Stimulated activated CD4-positive, alpha-beta T cell treated with anti-CD3 and anti-CD28 coated beads, Interleukin-1b, Interleukin-23, amount 100 ng/mL, for 4 hours (primary cell): ENCODE results near the gene MSH4.
"Not testable (repeated sequence)": the region's sequence is repeated elsewhere in the genome, so short reads cannot be mapped to it uniquely, and the experiment has no call there.

ENCODE experiments used
- DNase-seq, 2 donors: peaks; one replicate each; pipeline ENCODE4 v3.0.0-alpha.2; 2020; ENCODE audit warnings: low read depth in 2 of 2

MSH4 gene

GRCh38 chr1:75795703-75796193 is 934 bp upstream of the MSH4 start:
- no peak for DNase-seq

- no peak for DNase-seq
Observed at GRCh38 chr1:75797273-75797588, 549 bp downstream of the MSH4 start.

- DNase-seq: no peak
Observed at GRCh38 chr1:75797606-75798216, 1.0 kb downstream of the MSH4 start.

- DNase-seq: not testable (repeated sequence)
Observed at GRCh38 chr1:75801480-75801879, 4.8 kb downstream of the MSH4 start.

GRCh38 chr1:75808921-75809320 is 12.2 kb downstream of the MSH4 start:
- no peak for DNase-seq

GRCh38 chr1:75810113-75810512 is 13.4 kb downstream of the MSH4 start:
- DNase-seq: not testable (repeated sequence)

- DNase-seq: no peak
Observed at GRCh38 chr1:75811211-75811981, 14.7 kb downstream of the MSH4 start.

- DNase-seq: no peak
Observed at GRCh38 chr1:75812065-75812464, 15.4 kb downstream of the MSH4 start.

- not testable (repeated sequence) for DNase-seq
Observed at GRCh38 chr1:75823596-75823995, 26.9 kb downstream of the MSH4 start.

GRCh38 chr1:75836528-75837100 is 39.9 kb downstream of the MSH4 start:
- DNase-seq: no peak

- DNase-seq: no peak
Observed at GRCh38 chr1:75838079-75838478, 41.4 kb downstream of the MSH4 start.

- no peak for DNase-seq
Observed at GRCh38 chr1:75841421-75841820, 44.7 kb downstream of the MSH4 start.

GRCh38 chr1:75845576-75845975 is 48.9 kb downstream of the MSH4 start:
- no peak for DNase-seq

GRCh38 chr1:75855010-75855409 is 58.3 kb downstream of the MSH4 start:
- DNase-seq: no peak

GRCh38 chr1:75855734-75856133 is 59.1 kb downstream of the MSH4 start:
- no peak for DNase-seq

GRCh38 chr1:75861831-75862230 is 65.1 kb downstream of the MSH4 start:
- DNase-seq: no peak

- DNase-seq: no peak
Observed at GRCh38 chr1:75870951-75871350, 74.3 kb downstream of the MSH4 start.

- no peak for DNase-seq
Observed at GRCh38 chr1:75879985-75880384, 83.3 kb downstream of the MSH4 start.

- DNase-seq: no peak
Observed at GRCh38 chr1:75884437-75884836, 87.8 kb downstream of the MSH4 start.

- no peak for DNase-seq
Observed at GRCh38 chr1:75901371-75901770, 104.7 kb downstream of the MSH4 start.

GRCh38 chr1:75908717-75909152 is 112.1 kb downstream of the MSH4 start:
- DNase-seq: no peak

- DNase-seq: no peak
Observed at GRCh38 chr1:75916834-75917233, 120.2 kb downstream of the MSH4 start.

GRCh38 chr1:75922698-75923097 is 126.0 kb downstream of the MSH4 start:
- no peak for DNase-seq
